ENCODE data around the gene GNPTG.

DNA sequence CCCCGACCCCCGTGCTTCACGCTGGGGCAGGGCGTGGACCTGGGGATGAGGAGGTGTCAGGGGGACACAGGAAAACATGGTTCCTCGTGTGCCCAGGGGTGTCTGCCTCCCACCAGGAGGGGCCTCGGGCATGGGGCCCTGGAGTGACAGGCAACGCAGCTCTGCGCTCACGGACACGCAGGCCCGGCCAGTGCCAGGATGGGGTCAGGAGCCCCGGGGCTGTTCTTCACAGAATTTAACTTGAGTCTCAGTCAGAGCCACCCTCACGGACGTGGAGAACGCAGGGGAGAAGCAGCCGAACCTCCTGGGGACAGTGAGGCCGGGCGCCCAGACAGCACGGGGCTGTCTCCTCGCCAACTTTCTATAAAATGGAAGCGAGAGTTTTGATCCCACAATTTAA, 46.0 kb downstream of the GNPTG start:
- TF ChIP-seq, protein P1, sequence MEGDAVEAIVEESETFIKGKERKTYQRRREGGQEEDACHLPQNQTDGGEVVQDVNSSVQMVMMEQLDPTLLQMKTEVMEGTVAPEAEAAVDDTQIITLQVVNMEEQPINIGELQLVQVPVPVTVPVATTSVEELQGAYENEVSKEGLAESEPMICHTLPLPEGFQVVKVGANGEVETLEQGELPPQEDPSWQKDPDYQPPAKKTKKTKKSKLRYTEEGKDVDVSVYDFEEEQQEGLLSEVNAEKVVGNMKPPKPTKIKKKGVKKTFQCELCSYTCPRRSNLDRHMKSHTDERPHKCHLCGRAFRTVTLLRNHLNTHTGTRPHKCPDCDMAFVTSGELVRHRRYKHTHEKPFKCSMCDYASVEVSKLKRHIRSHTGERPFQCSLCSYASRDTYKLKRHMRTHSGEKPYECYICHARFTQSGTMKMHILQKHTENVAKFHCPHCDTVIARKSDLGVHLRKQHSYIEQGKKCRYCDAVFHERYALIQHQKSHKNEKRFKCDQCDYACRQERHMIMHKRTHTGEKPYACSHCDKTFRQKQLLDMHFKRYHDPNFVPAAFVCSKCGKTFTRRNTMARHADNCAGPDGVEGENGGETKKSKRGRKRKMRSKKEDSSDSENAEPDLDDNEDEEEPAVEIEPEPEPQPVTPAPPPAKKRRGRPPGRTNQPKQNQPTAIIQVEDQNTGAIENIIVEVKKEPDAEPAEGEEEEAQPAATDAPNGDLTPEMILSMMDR (IDR thresholded peaks at IDR 0.05) = no peak
- no peak for TF ChIP-seq NFIC (IDR thresholded peaks at IDR 0.05; ENCODE audit: borderline replicate concordance)
- no peak for TF ChIP-seq EP300 (IDR thresholded peaks at IDR 0.05; ENCODE audit: borderline replicate concordance in 1 of 2, low read depth in 1 of 2, low read length in 1 of 2)
- TF ChIP-seq, protein P2, sequence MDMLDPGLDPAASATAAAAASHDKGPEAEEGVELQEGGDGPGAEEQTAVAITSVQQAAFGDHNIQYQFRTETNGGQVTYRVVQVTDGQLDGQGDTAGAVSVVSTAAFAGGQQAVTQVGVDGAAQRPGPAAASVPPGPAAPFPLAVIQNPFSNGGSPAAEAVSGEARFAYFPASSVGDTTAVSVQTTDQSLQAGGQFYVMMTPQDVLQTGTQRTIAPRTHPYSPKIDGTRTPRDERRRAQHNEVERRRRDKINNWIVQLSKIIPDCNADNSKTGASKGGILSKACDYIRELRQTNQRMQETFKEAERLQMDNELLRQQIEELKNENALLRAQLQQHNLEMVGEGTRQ (IDR thresholded peaks at IDR 0.05; ENCODE audit: borderline replicate concordance, low read depth, low read length) = no peak
- TF ChIP-seq GABPA (IDR thresholded peaks at IDR 0.05; ENCODE audit: low read depth) = no peak
- no peak for TF ChIP-seq EZH2phosphoT487 (IDR thresholded peaks at IDR 0.05; ENCODE audit: borderline replicate concordance, low read depth)
- TF ChIP-seq RAD21 (IDR thresholded peaks at IDR 0.05; ENCODE audit: low read length) = no peak
- TF ChIP-seq ELF1 (IDR thresholded peaks at IDR 0.05) = no peak
